GM12878 (cell line): Measurements from ENCODE around the gene CLEC4M. TPM values are rescaled to one million over a fixed set of nuclear protein-coding genes. Genes with fewer than 3 reads are reported as not detected.

ENCODE experiments used
- ATAC-seq: fragments of 200-7000 bp; cut with Tn5 transposase; 3 replicates; pipeline ENCODE4 v1.9.1; 2020; ENCODE audit warnings: mild to moderate bottlenecking, moderate library complexity
- BruUV-seq: library from RNA; stranded (reverse); fragments of 400-500 nt; replicated peaks from 2 replicates; lab custom pipeline; 2021; lab: Mats Ljungman, UMichigan
- CTCF ChIA-PET: fragments of 300-600 bp; sonication (Branson Sonifier 250); formaldehyde crosslinking; extraction: SDS; loops from one replicate; lab custom pipeline; 2021; ENCODE audit warnings: inconsistent platforms; lab: Yijun Ruan, JAX
- POLR2A ChIA-PET: fragments of 350-600 bp; formaldehyde crosslinking; extraction: SDS; loops from one replicate; lab custom pipeline; 2021; ENCODE audit warnings: inconsistent platforms; lab: Charles Lee
- RAD21 ChIA-PET: fragments of 300-600 bp; sonication (Branson Sonifier 250); formaldehyde crosslinking; loops from one replicate; lab custom pipeline; 2023; ENCODE audit warnings: antibody characterized with exemption; ENCODE audit not compliant: unreplicated experiment; lab: Charles Lee
- SMC1A ChIA-PET: fragments of 300-600 bp; sonication (Branson Sonifier 250); formaldehyde crosslinking; loops from one replicate; lab custom pipeline; 2023; ENCODE audit not compliant: unreplicated experiment, uncharacterized antibody; lab: Charles Lee
- DNase-seq: peaks from one replicate; pipeline ENCODE4 v3.0.0-alpha.2; 2011; ENCODE audit warnings: low read depth, low spot score
- FAIRE-seq: peaks from 3 replicates; lab custom pipeline; 2011; peaks lifted over from hg19 to GRCh38; lab: Jason Lieb, UNC
- H2AFZ ChIP-seq: 2 replicates; pipeline ENCODE4 v1.6.0; 2011; ENCODE audit warnings: low read depth, low read length, control low read depth; ENCODE audit not compliant: control insufficient read depth
- H3K27ac ChIP-seq: 2 replicates; pipeline ENCODE4 v1.5.1; 2011; ENCODE audit warnings: control low read depth; ENCODE audit not compliant: control insufficient read depth, insufficient read depth
- H3K27me3 ChIP-seq, 2 experiments: replicated peaks in 1 of 2; 2 replicates each; pipeline versions ENCODE4 v1.6.0 to v1.6.1; 2011; ENCODE audit warnings: low read length in 1 of 2; ENCODE audit not compliant: control insufficient read depth in 2 of 2, insufficient read depth in 2 of 2
- H3K36me3 ChIP-seq, 2 experiments: 2 replicates each; pipeline ENCODE4 v1.5.1; 2011; ENCODE audit warnings: low read length in 1 of 2; ENCODE audit not compliant: control insufficient read depth in 2 of 2, insufficient read depth in 2 of 2
- H3K4me1 ChIP-seq: 2 replicates; pipeline ENCODE4 v1.6.1; 2011; ENCODE audit warnings: mild to moderate bottlenecking, low read length, moderate library complexity, mixed read lengths; ENCODE audit not compliant: control insufficient read depth, insufficient read depth
- H3K4me2 ChIP-seq: 2 replicates; pipeline ENCODE4 v1.6.0; 2011; ENCODE audit warnings: control low read depth; ENCODE audit not compliant: control insufficient read depth, insufficient read depth
- H3K4me3 ChIP-seq: fragments of 200-600 bp; sonication (generic); 2 replicates; pipeline ENCODE4 v1.5.1; 2016
- H3K79me2 ChIP-seq: 2 replicates; pipeline ENCODE4 v1.6.0; 2011; ENCODE audit warnings: low read length; ENCODE audit not compliant: control insufficient read depth, insufficient read depth
- H3K9ac ChIP-seq: 2 replicates; pipeline ENCODE4 v1.8.0; 2011; ENCODE audit warnings: low read length, control low read depth, mixed read lengths; ENCODE audit not compliant: control insufficient read depth, insufficient read depth
- H3K9me3 ChIP-seq: replicated peaks from 3 replicates; pipeline ENCODE4 v1.5.1; 2011; ENCODE audit warnings: mild to moderate bottlenecking, low read length; ENCODE audit not compliant: control insufficient read depth, insufficient read depth
- H4K20me1 ChIP-seq: 2 replicates; pipeline ENCODE4 v1.6.0; 2011; ENCODE audit not compliant: control insufficient read depth, insufficient read depth
- E2F4 ChIP-seq: IDR thresholded peaks from 2 replicates; pipeline ENCODE4 v1.6.1; 2012; ENCODE audit warnings: low read depth, low read length, improper control_type of control experiment
- E4F1 ChIP-seq: fragments of 450-650 bp; IDR thresholded peaks from 2 replicates; pipeline ENCODE4 v1.6.1; 2018; ENCODE audit warnings: borderline replicate concordance, mild to moderate bottlenecking; ENCODE audit not compliant: partially characterized antibody
- ESRRA ChIP-seq: IDR thresholded peaks from 2 replicates; pipeline ENCODE4 v1.6.1; 2012; ENCODE audit warnings: mild to moderate bottlenecking, low read length, improper control_type of control experiment
- ETV6 ChIP-seq, 2 experiments: fragments of 450-650 bp in 1 of 2; IDR thresholded peaks in 1 of 2; conservative IDR thresholded peaks in 1 of 2; 2 replicates each; pipeline ENCODE4 v1.6.1; 2014; ENCODE audit warnings: antibody characterized with exemption in 1 of 2, borderline replicate concordance in 1 of 2, low read depth in 1 of 2, mild to moderate bottlenecking in 1 of 2, moderate library complexity in 1 of 2
- HDAC6 ChIP-seq: fragments of 200-600 bp; sonication (generic); IDR thresholded peaks from one replicate; pipeline ENCODE4 v1.8.0; 2017; ENCODE audit warnings: antibody characterized with exemption; ENCODE audit not compliant: unreplicated experiment
- HSF1 ChIP-seq: fragments of 150-350 bp; IDR thresholded peaks from 2 replicates; pipeline ENCODE4 v1.6.1; 2014; ENCODE audit warnings: mild to moderate bottlenecking, low read depth, low read length
- MAX ChIP-seq: IDR thresholded peaks from 2 replicates; pipeline ENCODE4 v1.6.1; 2012; ENCODE audit warnings: low read depth, low read length, improper control_type of control experiment
- NBN ChIP-seq: fragments of 450-650 bp; IDR thresholded peaks from 2 replicates; pipeline ENCODE4 v1.6.1; 2016
- NFXL1 ChIP-seq: fragments of 450-650 bp; IDR thresholded peaks from 2 replicates; pipeline ENCODE4 v1.6.1; 2017; ENCODE audit warnings: antibody characterized with exemption, mild to moderate bottlenecking, borderline replicate concordance
- PAX5 ChIP-seq: IDR thresholded peaks from 2 replicates; pipeline ENCODE4 v1.6.1; 2011; ENCODE audit warnings: low read depth, low read length, borderline replicate concordance
- POU2F2 ChIP-seq: IDR thresholded peaks from 3 replicates; pipeline ENCODE4 v1.6.1; 2011; ENCODE audit warnings: low read depth, mild to moderate bottlenecking, low read length, borderline replicate concordance
- RAD21 ChIP-seq: IDR thresholded peaks from 2 replicates; pipeline ENCODE4 v1.6.1; 2011; ENCODE audit warnings: mild to moderate bottlenecking, low read depth, low read length, moderate library complexity; ENCODE audit not compliant: insufficient read depth
- STAT1 ChIP-seq: fragments of 450-650 bp; conservative IDR thresholded peaks from 2 replicates; pipeline ENCODE4 v1.6.1; 2014; ENCODE audit warnings: antibody characterized with exemption, mild to moderate bottlenecking
- TCF12 ChIP-seq: IDR thresholded peaks from 2 replicates; pipeline ENCODE4 v1.6.1; 2011; ENCODE audit warnings: low read depth, mild to moderate bottlenecking, low read length
- TCF3 ChIP-seq: IDR thresholded peaks from 2 replicates; pipeline ENCODE4 v1.6.1; 2012; ENCODE audit warnings: low read depth, mild to moderate bottlenecking, low read length, borderline replicate concordance; ENCODE audit not compliant: insufficient read depth
- TCF7 ChIP-seq: IDR thresholded peaks from 2 replicates; pipeline ENCODE4 v1.6.1; 2014; ENCODE audit warnings: antibody characterized with exemption, borderline replicate concordance
- USF2 ChIP-seq: IDR thresholded peaks from 2 replicates; pipeline ENCODE4 v1.6.1; 2011; ENCODE audit warnings: low read depth, low read length, improper control_type of control experiment, borderline replicate concordance
- WGBS: methylation state at CpG from one replicate; pipeline ENCODE4 v1.1.6; 2016; ENCODE audit warnings: low lambda C conversion rate; ENCODE audit not compliant: insufficient replicate concordance, insufficient coverage; ENCODE audit errors: missing lambda C conversion rate; 5-methylcytosine and 5-hydroxymethylcytosine counted together
- in situ Hi-C: fragments of 300-500 bp; cut with MboI; formaldehyde crosslinking; loops from 9 replicates; pipeline ENCODE4 v1.14.3; 2018; ENCODE audit warnings: mixed read lengths
- intact Hi-C: fragments of 100-400 bp; cut with micrococcal nuclease; formaldehyde crosslinking; loops from one replicate; pipeline ENCODE4 v1.14.2; 2022; ENCODE audit not compliant: unreplicated experiment
- polyA plus RNA-seq, 11 experiments: library from polyadenylated mRNA; depleted of rRNA in 4 of 11; unstranded in 6 of 11; stranded (reverse) in 5 of 11; fragments of >200 nt; fragmentation: Nextera tagmentation in 4 of 11; fragmentation: Illumina TruSeq in 1 of 11; extraction: Ambion mirVana in 4 of 11; extraction: Trizol in 1 of 11; gene quantifications; 1 replicate in 1 of 11; 2 replicates in 10 of 11; pipeline versions ENCODE4 v1.2.1 to v1.2.3, GENCODE V29; 2011 to 2016; ENCODE audit warnings: inconsistent platforms in 2 of 11, missing spikeins in 2 of 11, low read depth in 1 of 11
- total RNA-seq, 4 experiments: library from RNA; depleted of rRNA in 3 of 4; stranded (reverse); fragments of >200 nt in 3 of 4; fragmentation: Illumina TruSeq in 1 of 4; extraction: Trizol in 1 of 4; gene quantifications; 2 replicates each; pipeline versions ENCODE4 v1.2.1 to v1.2.3, GENCODE V29; 2013 to 2021

CLEC4M gene
- total and polyA plus RNA-seq, 10 of the 15 experiments (the other 5 are each of a cell fraction or from before 2014, with no cell fraction given): 0.11 to 0.42 (median 0.25) TPM; not detected in 1

GRCh38 chr19:7739801-7740681, 23.0 kb upstream of the CLEC4M start:
- H3K4me3 ChIP-seq: no peak overlapping the region
- RAD21 ChIA-PET: no interaction called here
- H3K36me3 ChIP-seq: no peaks in the 10 kb centered on the region
- H3K27me3 ChIP-seq: no peaks in the 10 kb centered on the region
- no peak overlapping the region for H3K9ac ChIP-seq
- intact Hi-C loops (no loop called here), in situ Hi-C loops (no loop called here)
- ATAC-seq (no peak), FAIRE-seq (no peak), DNase-seq (no peak)
- POLR2A ChIA-PET: interaction anchor here (1.4 to 1.6 kb wide), 2 partner anchors 40 to 60 kb away, joined by 3 to 4 read pairs; no protein-coding TSS in a partner anchor
- H3K79me2 ChIP-seq: no peaks in the 10 kb centered on the region
- CTCF ChIA-PET: no interaction called here
- SMC1A ChIA-PET: interaction anchor here (1.3 kb wide), 2 partner anchors 11 to 18 kb away, joined by 4 to 5 read pairs; no protein-coding TSS in a partner anchor
- BruUV-seq: no TSS peak
- 62% methylated on average over 19 of the region's 19 CpGs for WGBS
- no peak overlapping the region for H2AFZ ChIP-seq
- H3K4me2 ChIP-seq: no peak overlapping the region
- peaks cover 26% of the 10 kb centered on the region for H3K4me1 ChIP-seq
- no peak overlapping the region for H3K27ac ChIP-seq
- no peaks in the 10 kb centered on the region for H4K20me1 ChIP-seq
- no peaks in the 10 kb centered on the region for H3K9me3 ChIP-seq
- no peak for TF ChIP-seq STAT1
- TF ChIP-seq NBN: no peak
- no peak for TF ChIP-seq TCF7
- no peak for TF ChIP-seq HDAC6
- TF ChIP-seq POU2F2: no peak
- TF ChIP-seq NFXL1: no peak
- no peak for TF ChIP-seq PAX5
- TF ChIP-seq ETV6 (conservative IDR thresholded peaks at IDR 0.05 in 1 of 2, IDR thresholded peaks at IDR 0.05 in 1 of 2; ENCODE audit: borderline replicate concordance in 1 of 2, low read depth in 1 of 2): no peak
- TF ChIP-seq TCF12: no peak
- no peak for TF ChIP-seq TCF3
- TF ChIP-seq ESRRA: no peak
- no peak for TF ChIP-seq USF2
- TF ChIP-seq E4F1: no peak
- no peak for TF ChIP-seq E2F4
- TF ChIP-seq RAD21: no peak
- no peak for TF ChIP-seq HSF1
- no peak for TF ChIP-seq MAX
